HepG2 (cell line): ENCODE results near the gene OOSP3. TPM values are rescaled to one million over a fixed set of nuclear protein-coding genes. Genes with fewer than 3 reads are reported as not detected.

Experiments used
- ATAC-seq: fragments of 200-7000 bp; cut with Tn5 transposase; 3 replicates; pipeline ENCODE4 v1.9.1; 2020; ENCODE audit warnings: mild to moderate bottlenecking, moderate library complexity
- BruUV-seq: library from RNA; stranded (reverse); fragments of 400-500 nt; replicated peaks from 2 replicates; lab custom pipeline; 2021; lab: Mats Ljungman, UMichigan
- CTCF ChIA-PET: fragments of 300-600 bp; formaldehyde crosslinking; extraction: SDS; loops from one replicate; lab custom pipeline; 2021; ENCODE audit warnings: low total read pairs, inconsistent platforms, low intra/inter-chr PET ratio; lab: Yijun Ruan, JAX
- POLR2A ChIA-PET: fragments of 350-600 bp; sonication (Branson Sonifier 250); formaldehyde crosslinking; loops from one replicate; lab custom pipeline; 2020; ENCODE audit warnings: antibody characterized with exemption, inconsistent platforms; lab: Yijun Ruan, JAX
- DNase-seq: peaks from one replicate; pipeline ENCODE4 v3.0.0-alpha.2; 2015; ENCODE audit warnings: low spot score
- FAIRE-seq: peaks from 3 replicates; lab custom pipeline; 2011; peaks lifted over from hg19 to GRCh38; lab: Jason Lieb, UNC
- H2AFZ ChIP-seq: one replicate; pipeline ENCODE4 v1.6.1; 2011; ENCODE audit warnings: low read length, inconsistent platforms
- H3K27ac ChIP-seq: fragments of 300-600 bp; 3 replicates; pipeline ENCODE4 v1.8.0; 2011; ENCODE audit warnings: mixed run types, mild to moderate bottlenecking, mixed read lengths, low read length, inconsistent platforms; ENCODE audit not compliant: insufficient read depth; ENCODE audit errors: extremely low read length
- H3K27me3 ChIP-seq, 2 experiments: fragments of 200-600 bp in 1 of 2; 2 replicates in 1 of 2; 3 replicates in 1 of 2; pipeline versions ENCODE4 v1.6.0 to v1.8.0; 2011; ENCODE audit warnings: low read length in 2 of 2, mild to moderate bottlenecking in 2 of 2, moderate library complexity in 2 of 2, inconsistent platforms in 1 of 2; ENCODE audit not compliant: insufficient read depth in 2 of 2, control insufficient read depth in 1 of 2
- H3K36me3 ChIP-seq, 2 experiments: fragments of 200-600 bp in 1 of 2; replicated peaks in 1 of 2; 2 replicates in 1 of 2; 3 replicates in 1 of 2; pipeline versions ENCODE4 v1.5.1 to v1.8.0; 2011; ENCODE audit warnings: low read length in 2 of 2, inconsistent platforms in 1 of 2; ENCODE audit not compliant: insufficient read depth in 2 of 2, control insufficient read depth in 1 of 2
- H3K4me1 ChIP-seq: 2 replicates; pipeline ENCODE4 v1.5.1; 2012; ENCODE audit warnings: low read length, inconsistent platforms; ENCODE audit not compliant: insufficient read depth
- H3K4me2 ChIP-seq: 2 replicates; pipeline ENCODE4 v1.6.0; 2011; ENCODE audit warnings: low read depth, low read length, inconsistent platforms
- H3K4me3 ChIP-seq, 3 experiments: fragments of 200-600 bp in 1 of 3; sonication (generic), shearing (Covaris generic) in 1 of 3; replicated peaks in 1 of 3; 2 replicates each; pipeline ENCODE4 v1.5.1; 2011 to 2016; ENCODE audit warnings: low read length in 3 of 3, inconsistent platforms in 2 of 3, low read depth in 2 of 3, mild to moderate bottlenecking in 2 of 3, control low read depth in 1 of 3, mixed read lengths in 1 of 3; ENCODE audit not compliant: insufficient read depth in 1 of 3
- H3K79me2 ChIP-seq: one replicate; pipeline ENCODE4 v1.6.1; 2011; ENCODE audit warnings: low read length, inconsistent platforms; ENCODE audit not compliant: insufficient read depth
- H3K9ac ChIP-seq: 2 replicates; pipeline ENCODE4 v1.6.0; 2011; ENCODE audit warnings: mild to moderate bottlenecking, low read depth, low read length, inconsistent platforms; ENCODE audit not compliant: insufficient read depth
- H3K9me3 ChIP-seq: 2 replicates; pipeline ENCODE4 v1.5.1; 2012; ENCODE audit warnings: mild to moderate bottlenecking, low read length
- H4K20me1 ChIP-seq: 2 replicates; pipeline ENCODE4 v1.6.0; 2011; ENCODE audit warnings: inconsistent platforms, mild to moderate bottlenecking, low read length, moderate library complexity; ENCODE audit not compliant: insufficient read depth
- ATF5 ChIP-seq: sonication (generic); formaldehyde crosslinking; IDR thresholded peaks from 2 replicates; pipeline ENCODE4 v1.4.0; 2020; ENCODE audit warnings: mild to moderate bottlenecking, low read depth, missing genetic modification reagents
- KDM3A ChIP-seq: IDR thresholded peaks from 2 replicates; pipeline ENCODE4 v1.6.1; 2018; ENCODE audit warnings: low read depth, missing compliant biosample characterization
- MTA3 ChIP-seq: sonication (generic); formaldehyde crosslinking; IDR thresholded peaks from 2 replicates; pipeline ENCODE4 v1.4.0; 2020; ENCODE audit warnings: missing genetic modification reagents
- SETDB1 ChIP-seq: sonication (generic); formaldehyde crosslinking; IDR thresholded peaks from 2 replicates; pipeline ENCODE4 v1.5.1; 2020; ENCODE audit warnings: missing genetic modification reagents, mild to moderate bottlenecking, borderline replicate concordance
- TSC22D2 ChIP-seq: sonication (generic); formaldehyde crosslinking; IDR thresholded peaks from 2 replicates; pipeline ENCODE4 v1.5.1; 2020; ENCODE audit warnings: missing genetic modification reagents, mild to moderate bottlenecking, borderline replicate concordance
- ZBTB39 ChIP-seq: sonication (generic); formaldehyde crosslinking; IDR thresholded peaks from 2 replicates; pipeline ENCODE4 v1.5.0; 2020; ENCODE audit warnings: missing genetic modification reagents
- ZC3H13 ChIP-seq: sonication (generic); formaldehyde crosslinking; IDR thresholded peaks from 2 replicates; pipeline ENCODE4 v1.8.1; 2023; ENCODE audit warnings: mild to moderate bottlenecking, missing genetic modification reagents, moderate library complexity
- ZNF280D ChIP-seq: sonication (generic); formaldehyde crosslinking; IDR thresholded peaks from 2 replicates; pipeline ENCODE4 v1.5.1; 2020; ENCODE audit warnings: mild to moderate bottlenecking, missing genetic modification reagents
- ZNF367 ChIP-seq: sonication (generic); formaldehyde crosslinking; IDR thresholded peaks from 2 replicates; pipeline ENCODE4 v1.4.0; 2020; ENCODE audit warnings: missing genetic modification reagents, borderline replicate concordance
- ZNF580 ChIP-seq: IDR thresholded peaks from 2 replicates; pipeline ENCODE4 v1.6.1; 2016; ENCODE audit warnings: low read depth, borderline replicate concordance
- ZNF749 ChIP-seq: sonication (generic); formaldehyde crosslinking; IDR thresholded peaks from 2 replicates; pipeline ENCODE4 v1.8.0; 2022; ENCODE audit warnings: mild to moderate bottlenecking, missing genetic modification reagents, moderate library complexity, borderline replicate concordance
- ZNF781 ChIP-seq: sonication (generic); formaldehyde crosslinking; IDR thresholded peaks from 2 replicates; pipeline ENCODE4 v1.5.1; 2020; ENCODE audit warnings: borderline replicate concordance, mild to moderate bottlenecking, missing genetic modification reagents; ENCODE audit errors: not compliant biosample characterization
- WGBS: methylation state at CpG from one replicate; pipeline ENCODE4 v1.1.6; 2017; ENCODE audit warnings: low lambda C conversion rate; 5-methylcytosine and 5-hydroxymethylcytosine counted together
- in situ Hi-C: cut with HindIII; loops from 2 replicates; pipeline ENCODE4 v1.10.0; 2017; ENCODE audit warnings: low pct_unique_long_range_greater_than_20kb; ENCODE audit not compliant: extremely low pct_ligation_motif_present
- intact Hi-C: fragments of 100-400 bp; cut with micrococcal nuclease; formaldehyde crosslinking; loops from one replicate; pipeline ENCODE4 v1.10.0; 2022; ENCODE audit not compliant: unreplicated experiment
- polyA plus RNA-seq, 8 experiments: library from polyadenylated mRNA; depleted of rRNA in 3 of 8; stranded (reverse) in 7 of 8; unstranded in 1 of 8; fragments of >200 nt; fragmentation: Illumina TruSeq in 4 of 8; extraction: Trizol in 4 of 8; gene quantifications; 2 replicates each; pipeline versions ENCODE4 v1.2.1 to v1.2.3, GENCODE V29; 2011 to 2016; ENCODE audit warnings: low read depth in 4 of 8, missing spikeins in 1 of 8, mixed read lengths in 1 of 8; ENCODE audit not compliant: insufficient read depth in 1 of 8
- total RNA-seq, 5 experiments: library from RNA; depleted of rRNA; stranded (reverse); fragments of >200 nt; fragmentation: Illumina TruSeq; extraction: Trizol; gene quantifications; 2 replicates each; pipeline ENCODE4 v1.2.3, GENCODE V29; 2016; ENCODE audit warnings: low read depth in 1 of 5

The OOSP3 gene
- total and polyA plus RNA-seq, 2 of the 13 experiments (the other 11 are each of a cell fraction or from before 2014, with no cell fraction given), result not detected

- no peaks in the 10 kb centered on the region for H3K36me3 ChIP-seq
- H3K4me1 ChIP-seq, result no peaks in the 10 kb centered on the region
- no peak for DNase-seq
- WGBS, result 38% methylated on average over 6 of the region's 6 CpGs
- in situ Hi-C loops (no loop called here), intact Hi-C loops (no loop called here)
- ChIA-PET POLR2A (no interaction called here), CTCF (no interaction called here)
- no peaks in the 10 kb centered on the region for H4K20me1 ChIP-seq
- no peak for FAIRE-seq
- BruUV-seq, result no TSS peak
- no peaks in the 10 kb centered on the region for H3K79me2 ChIP-seq
- no peak overlapping the region for H3K4me2 ChIP-seq
- H3K9me3 ChIP-seq, result peaks cover 34% of the 10 kb centered on the region
- H3K27me3 ChIP-seq, result no peaks in the 10 kb centered on the region
- no peak overlapping the region for H2AFZ ChIP-seq
- H3K27ac ChIP-seq, result no peak overlapping the region
- H3K9ac ChIP-seq, result no peak overlapping the region
- ATAC-seq, result no peak
- TF ChIP-seq ZNF280D (CRISPR knock-in tag) (0 out of 2 replicates have a peak, but pooled peaks have one; percentile 39), SETDB1 (0 out of 2 replicates have a peak, but pooled peaks have one; percentile 34), ZNF580 (CRISPR knock-in tag) (no peak)
- H3K4me3 ChIP-seq, result no peak overlapping the region
Measured at GRCh38 chr11:59923813-59924212, 45.2 kb downstream of the OOSP3 start.

- Histone ChIP-seq H3K27ac (no peak overlapping the region), H2AFZ (no peak overlapping the region), H3K9me3 (peaks cover 22% of the 10 kb centered on the region), H3K4me3 (no peak overlapping the region), H3K27me3 (peaks cover 0 to 1% of the 10 kb centered on the region in 2 experiments; a peak in 1 of 5 replicates), H3K9ac (no peak overlapping the region), H3K4me1 (no peaks in the 10 kb centered on the region), H4K20me1 (no peaks in the 10 kb centered on the region), H3K4me2 (no peak overlapping the region), H3K79me2 (no peaks in the 10 kb centered on the region), H3K36me3 (no peaks in the 10 kb centered on the region)
- ATAC-seq, result no peak
- intact Hi-C loops (no loop called here), in situ Hi-C loops (no loop called here)
- POLR2A ChIA-PET, result no interaction called here
- CTCF ChIA-PET, result no interaction called here
- no CpG with 5 or more reads among the region's 1 CpG for WGBS
- no TSS peak for BruUV-seq
- FAIRE-seq, result no peak
- DNase-seq, result no peak
- TF ChIP-seq ZC3H13 (no peak), ATF5 (CRISPR knock-in tag) (no peak), MTA3 (CRISPR knock-in tag) (no peak), ZNF749 (CRISPR knock-in tag) (no peak), ZBTB39 (CRISPR knock-in tag) (no peak), ZNF781 (CRISPR knock-in tag) (no peak), TSC22D2 (CRISPR knock-in tag) (no peak), KDM3A (CRISPR knock-in tag) (no peak), ZNF367 (CRISPR knock-in tag) (no peak)
Measured at GRCh38 chr11:59931688-59932087, 53.1 kb downstream of the OOSP3 start.
